Right ventricle myocardium inferior (tissue), 1 donor: ENCODE measurements around the gene RPL6. TPM values are rescaled to one million over a fixed set of nuclear protein-coding genes. Genes with fewer than 3 reads are reported as not detected.
A peak's percentile ranks its signal among the peaks of the same experiment; 100 is the strongest.

ENCODE experiments used
- ATAC-seq: fragments of 200-7000 bp; cut with Tn5 transposase; one replicate; pipeline ENCODE4 v1.9.1; 2020; ENCODE audit warnings: mild to moderate bottlenecking, moderate library complexity
- DNase-seq: peaks from one replicate; pipeline ENCODE4 v3.0.0; 2021; ENCODE audit errors: missing footprints
- intact Hi-C: fragments of 100-400 bp; cut with DNase I; formaldehyde crosslinking; loops from one replicate; pipeline ENCODE4 v1.11.0; 2022
- total RNA-seq: library from RNA; stranded (reverse); fragmentation: NEBNext Ultra II Directional; extraction: Animal tissue kit (Norgen Biotek cat#: 25700); gene quantifications from one replicate; pipeline ENCODE4 v1.2.1, GENCODE V29; 2021
- donor health status: DM: no; HTN: yes; CAD: no; lungs with severe emphysema.

Gene RPL6
- total RNA-seq, 1 donor from 2014 or later: 646 TPM

- intact Hi-C loops: loop anchor here (10.0 kb wide), 2 partner anchors 102 to 262 kb away; partner anchors contain the start of gene TRAFD1
- DNase-seq: no peak
- ATAC-seq: no peak
Observed at GRCh38 chr12:112386726-112387125, 22.7 kb downstream of the RPL6 start.

- ATAC-seq: no peak
- no peak for DNase-seq
- intact Hi-C loops: loop anchor here (10.0 kb wide), 2 partner anchors 98 to 258 kb away; partner anchors contain the start of gene TRAFD1
Observed at GRCh38 chr12:112382866-112383265, 26.5 kb downstream of the RPL6 start.

GRCh38 chr12:112381883-112382796 is 27.3 kb downstream of the RPL6 start, which contains the start of gene HECTD4:
Gene HECTD4 (minus strand): TSS chr12:112382431. CDS start chr12:112382128, 303 bp downstream.
- intact Hi-C loops: loop anchor here (10.0 kb wide), 2 partner anchors 97 to 257 kb away; partner anchors contain the start of gene TRAFD1
- ATAC-seq: peak; percentile 99

GRCh38 chr12:112381406-112381882 is 28.0 kb downstream of the RPL6 start:
- intact Hi-C loops: loop anchor here (10.0 kb wide), 2 partner anchors 97 to 257 kb away; partner anchors contain the start of gene TRAFD1
- DNase-seq: peak; percentile 72
- peak; percentile 12 for ATAC-seq

More at GRCh38 chr12:112381883-112382796, 27.3 kb downstream of the RPL6 start, which contains the start of gene HECTD4:
- DNase-seq: peak; percentile 99

DNA sequence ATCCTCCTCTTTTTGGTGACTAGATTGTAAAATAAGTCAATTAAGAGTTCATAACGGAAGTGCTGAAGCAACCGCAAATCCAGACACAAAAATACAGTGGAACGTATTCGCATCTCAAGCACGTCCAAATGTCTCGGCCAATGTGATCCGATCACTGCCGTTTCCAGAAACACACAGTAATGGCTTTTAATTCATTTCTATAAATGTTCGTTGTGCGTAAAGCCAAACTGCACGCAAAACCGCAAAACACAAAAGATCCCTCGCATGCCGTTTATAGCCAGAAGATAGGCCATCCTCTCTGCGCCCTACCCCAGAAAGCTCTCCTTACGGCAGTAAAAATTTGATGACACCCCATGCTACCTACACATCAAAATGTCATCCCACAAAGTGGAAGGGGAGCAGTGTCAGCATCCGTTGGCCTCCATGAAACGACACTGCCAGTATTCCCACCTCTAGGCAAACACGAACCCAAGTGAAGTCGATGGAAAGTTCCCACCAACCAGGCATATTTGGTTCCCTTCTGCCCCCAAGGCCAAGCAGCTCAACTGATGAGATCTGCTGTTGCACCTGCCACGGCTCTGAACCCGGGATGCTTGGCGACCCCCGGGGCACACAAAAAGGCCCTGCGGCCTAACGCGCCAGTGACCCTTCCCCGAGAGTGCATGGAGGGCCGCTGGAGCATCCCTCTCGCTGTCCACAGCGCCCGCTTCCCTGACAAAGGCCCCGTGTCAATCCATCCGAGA is 28.6 kb downstream of the RPL6 start:
- intact Hi-C loops: loop anchor here (10.0 kb wide), 2 partner anchors 96 to 256 kb away; partner anchors contain the start of gene TRAFD1
- DNase-seq (no peak), ATAC-seq (no peak)

DNA sequence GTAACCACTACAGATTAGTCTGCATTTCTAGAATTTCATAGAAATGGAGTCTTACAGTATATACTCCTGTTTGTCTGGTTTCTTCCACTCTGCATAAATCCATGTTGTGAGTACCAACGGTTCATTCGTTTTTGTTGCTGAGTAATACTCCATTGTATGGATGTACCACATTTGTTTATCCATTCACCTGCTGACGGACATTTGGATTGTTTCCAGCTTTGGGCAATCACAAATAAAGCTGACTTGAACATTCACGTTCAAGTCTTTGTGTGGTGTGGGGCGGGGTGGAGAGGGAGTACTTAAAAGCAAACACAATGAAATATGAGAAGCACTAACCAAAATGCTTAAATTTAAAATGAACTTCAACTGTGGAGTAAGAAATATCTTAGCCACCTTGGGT is 34.3 kb downstream of the RPL6 start:
- intact Hi-C loops: no loop called here
- no peak for ATAC-seq

DNA sequence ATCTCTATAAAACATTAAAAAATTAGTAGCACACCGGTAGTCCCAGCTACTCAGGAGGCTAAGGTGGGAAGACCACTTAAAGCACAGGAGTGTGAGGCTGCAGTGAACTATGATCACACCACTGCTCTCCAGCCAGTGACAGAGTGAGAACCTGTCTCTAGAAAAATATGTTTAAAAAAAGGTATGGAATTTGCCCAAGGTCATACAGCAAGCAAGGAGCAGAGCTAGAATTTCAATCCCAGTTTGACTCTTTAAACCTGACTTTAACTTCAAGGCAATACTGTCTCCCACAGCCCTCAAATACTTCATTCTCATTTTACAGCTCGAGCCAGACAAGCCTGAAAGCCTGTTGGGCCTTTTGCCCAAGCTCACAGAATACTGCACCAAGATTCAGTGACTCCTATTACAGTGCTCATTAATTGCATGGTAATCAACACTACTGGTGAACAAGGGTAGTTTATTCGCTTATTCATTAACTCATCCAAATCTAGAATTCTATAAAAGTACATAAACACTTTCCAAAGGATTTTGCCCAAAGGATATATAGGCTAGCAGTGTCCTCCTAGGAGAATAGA is 35.2 kb downstream of the RPL6 start:
- no peak for DNase-seq
- no peak for ATAC-seq
- intact Hi-C loops: no loop called here

More for the DNA sequence above, 34.3 kb downstream of the RPL6 start:
- no peak for DNase-seq

DNA sequence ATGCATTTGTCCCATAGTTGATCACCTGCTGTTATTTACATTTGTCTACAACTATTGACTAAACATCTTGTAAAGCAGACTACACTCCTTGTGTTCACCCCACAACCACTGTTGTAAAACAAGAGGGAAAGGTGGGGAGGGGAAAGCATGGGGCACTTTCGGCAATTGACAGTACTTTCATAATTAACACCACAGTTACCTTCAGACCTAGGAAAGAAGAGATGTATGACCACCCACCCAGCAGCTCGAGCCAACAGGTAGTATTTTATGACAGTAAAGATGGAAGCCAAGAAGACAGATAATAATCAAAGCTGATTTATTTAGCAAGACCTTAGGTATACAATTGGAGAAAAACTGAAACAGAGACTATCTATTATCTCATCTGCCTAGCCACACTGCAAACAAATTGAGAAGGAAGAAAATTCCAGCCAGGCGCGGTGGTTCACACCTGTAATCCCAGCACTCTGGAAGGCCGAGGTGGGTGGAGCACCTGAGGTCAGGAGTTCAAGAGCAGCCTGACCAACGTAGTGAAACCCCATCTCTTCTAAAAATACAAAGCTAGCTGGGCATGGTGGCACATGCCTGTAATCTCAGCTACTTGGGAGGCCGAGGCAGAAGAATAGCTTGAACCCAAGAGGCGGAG is 38.4 kb downstream of the RPL6 start:
- intact Hi-C loops: no loop called here
- ATAC-seq (no peak), DNase-seq (peak; percentile 66)

- DNase-seq (no peak), ATAC-seq (no peak)
- intact Hi-C loops: no loop called here
Observed at GRCh38 chr12:112370199-112370598, 39.2 kb downstream of the RPL6 start.

GRCh38 chr12:112368856-112369255 is 40.5 kb downstream of the RPL6 start:
- ATAC-seq (no peak), DNase-seq (no peak)
- intact Hi-C loops: no loop called here

DNA sequence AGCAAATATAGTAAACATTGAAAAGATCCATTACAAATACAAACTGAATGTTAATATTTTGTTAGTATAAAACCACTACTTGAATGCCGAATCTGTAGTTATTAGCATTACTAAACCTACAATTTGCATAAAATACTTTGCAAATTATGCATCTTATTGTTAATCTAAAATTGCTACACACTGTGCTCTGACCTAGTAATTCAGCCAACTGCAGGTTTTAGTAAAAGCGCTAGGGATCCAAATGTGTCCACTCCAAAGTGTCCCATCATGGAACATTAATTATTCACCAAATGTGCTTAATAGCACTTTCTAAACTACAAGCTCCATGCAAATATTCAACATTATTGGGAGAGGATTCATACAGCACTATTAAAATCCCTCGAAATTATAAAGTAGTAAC is 41.4 kb downstream of the RPL6 start:
- intact Hi-C loops: no loop called here
- DNase-seq (no peak), ATAC-seq (no peak)

GRCh38 chr12:112362310-112362709 is 47.1 kb downstream of the RPL6 start:
- no peak for DNase-seq
- no peak for ATAC-seq
- intact Hi-C loops: no loop called here

DNA sequence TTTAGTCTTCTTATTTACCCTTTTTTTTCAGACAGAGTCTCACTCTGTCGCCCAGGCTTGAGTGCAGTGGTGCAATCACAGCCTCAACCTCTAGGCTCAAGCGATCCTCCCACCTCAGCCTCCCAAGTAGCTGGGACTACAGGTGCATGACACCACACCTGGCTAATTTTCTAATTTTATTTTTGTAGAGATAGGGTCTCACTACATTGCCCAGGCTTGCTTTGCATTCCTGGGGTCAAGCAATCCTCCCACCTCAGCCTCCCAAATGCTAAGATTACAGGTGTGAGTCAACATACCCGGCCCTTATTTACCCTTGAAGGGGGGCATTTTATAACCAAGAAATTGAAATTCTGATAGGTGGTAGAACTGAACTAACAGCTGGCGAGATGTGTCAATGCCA is 48.1 kb downstream of the RPL6 start:
- ATAC-seq (no peak), DNase-seq (no peak)
- intact Hi-C loops: no loop called here

DNA sequence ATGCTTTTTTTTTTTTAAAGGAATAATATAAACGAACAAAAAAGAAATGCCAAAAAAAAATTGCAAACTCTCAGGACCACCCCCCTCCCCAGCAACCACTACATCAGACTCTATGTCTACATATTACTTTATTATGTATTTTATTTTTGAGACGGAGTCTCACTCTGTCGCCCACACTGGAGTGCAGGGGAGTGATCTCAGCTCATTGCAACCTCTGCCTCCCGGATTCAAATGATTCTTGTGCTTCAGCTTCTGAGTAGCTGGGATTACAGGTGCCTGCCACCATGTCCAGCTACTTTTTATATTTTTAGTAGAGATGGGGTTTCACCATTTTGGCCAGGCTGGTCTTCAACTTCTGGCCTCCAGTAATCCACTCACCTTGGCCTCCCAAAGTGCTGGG is 50.1 kb downstream of the RPL6 start:
- ATAC-seq (no peak), DNase-seq (no peak)
- intact Hi-C loops: no loop called here

DNA sequence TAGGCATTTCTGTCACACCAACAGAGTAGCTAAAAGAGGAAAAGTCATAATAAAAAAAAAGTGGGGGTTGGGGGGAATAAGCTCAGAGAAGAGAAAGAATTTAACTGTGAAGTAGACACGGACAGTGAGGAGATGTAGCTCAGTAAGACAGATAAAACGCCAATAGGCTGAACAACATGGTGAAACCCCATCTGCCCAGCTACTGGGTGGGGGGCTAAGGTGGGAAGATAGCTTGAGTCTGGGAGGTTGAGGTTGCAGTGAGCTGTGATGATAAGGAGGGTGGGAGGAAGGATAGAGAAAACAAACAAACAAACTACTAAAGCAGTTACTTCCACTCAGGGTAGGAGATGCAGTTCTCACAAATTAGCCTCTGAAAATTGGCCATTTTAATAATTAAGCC is 52.2 kb downstream of the RPL6 start:
- intact Hi-C loops: no loop called here
- ATAC-seq: no peak
- no peak for DNase-seq
